MM.1S (cell line): ENCODE measurements around the gene HMCES.

ENCODE experiments used
- DNase-seq: peaks from one replicate; pipeline ENCODE4 v3.0.0-alpha.2; 2015
- H2AFZ ChIP-seq: fragments of 300-600 bp; sonication (generic); 2 replicates; pipeline ENCODE4 v1.6.0; 2016; ENCODE audit warnings: antibody characterized with exemption, low read length
- H3F3A ChIP-seq: fragments of 300-600 bp; sonication (generic); 2 replicates; pipeline ENCODE4 v1.6.1; 2016; ENCODE audit warnings: mild to moderate bottlenecking, antibody characterized with exemption, low read length, moderate library complexity, mixed read lengths; ENCODE audit not compliant: insufficient read depth
- H3K27ac ChIP-seq: fragments of 300-600 bp; sonication (generic); 2 replicates; pipeline ENCODE4 v1.5.1; 2016; ENCODE audit warnings: mild to moderate bottlenecking, low read length
- H3K27me3 ChIP-seq: fragments of 300-600 bp; sonication (generic); replicated peaks from 2 replicates; pipeline ENCODE4 v1.6.0; 2016; ENCODE audit warnings: low read length; ENCODE audit not compliant: insufficient read depth
- H3K36me3 ChIP-seq: fragments of 300-600 bp; sonication (generic); replicated peaks from 2 replicates; pipeline ENCODE4 v1.6.1; 2016; ENCODE audit warnings: mild to moderate bottlenecking, low read length, mixed read lengths; ENCODE audit not compliant: insufficient read depth
- H3K4me1 ChIP-seq: fragments of 300-600 bp; sonication (generic); 2 replicates; pipeline ENCODE4 v1.6.1; 2016; ENCODE audit warnings: low read length, mixed read lengths
- H3K4me2 ChIP-seq: fragments of 300-600 bp; sonication (generic); 2 replicates; pipeline ENCODE4 v1.6.0; 2016; ENCODE audit warnings: low read depth, low read length
- H3K4me3 ChIP-seq: fragments of 300-600 bp; sonication (generic); 2 replicates; pipeline ENCODE4 v1.5.1; 2016; ENCODE audit warnings: low read length, mixed read lengths
- H3K79me2 ChIP-seq: fragments of 300-600 bp; sonication (generic); 2 replicates; pipeline ENCODE4 v1.6.1; 2016; ENCODE audit warnings: mixed run types, low read length, mixed read lengths
- H3K9ac ChIP-seq: fragments of 300-600 bp; sonication (generic); 2 replicates; pipeline ENCODE4 v1.6.1; 2016; ENCODE audit warnings: low read length, mixed read lengths
- H3K9me2 ChIP-seq: fragments of 300-600 bp; sonication (generic); replicated peaks from 2 replicates; pipeline ENCODE4 v1.6.1; 2016; ENCODE audit warnings: mild to moderate bottlenecking, low read length, mixed read lengths; ENCODE audit not compliant: insufficient read depth
- H3K9me3 ChIP-seq: fragments of 300-600 bp; sonication (generic); replicated peaks from 2 replicates; pipeline ENCODE4 v1.6.1; 2016; ENCODE audit warnings: mild to moderate bottlenecking, low read length, mixed read lengths; ENCODE audit not compliant: insufficient read depth
- H4K20me1 ChIP-seq: fragments of 300-600 bp; sonication (generic); 2 replicates; pipeline ENCODE4 v1.6.1; 2016; ENCODE audit warnings: mild to moderate bottlenecking, low read length, moderate library complexity, mixed read lengths; ENCODE audit not compliant: insufficient read depth
- EZH2 ChIP-seq: fragments of 300-600 bp; sonication (generic); optimal IDR thresholded peaks from 2 replicates; pipeline ENCODE3; 2017; ENCODE audit warnings: low read depth, mild to moderate bottlenecking, antibody characterized with exemption, low read length, mixed read lengths
- EZH2phosphoT487 ChIP-seq: fragments of 300-600 bp; sonication (generic); IDR thresholded peaks from 2 replicates; pipeline ENCODE4 v1.6.1; 2018; ENCODE audit warnings: antibody characterized with exemption, low read length
- TF ChIP-seq, protein P1 (sequence below): fragments of 300-600 bp; sonication (generic); IDR thresholded peaks from 2 replicates; pipeline ENCODE4 v1.5.1; 2016; ENCODE audit warnings: antibody characterized with exemption, low read length, mixed read lengths

HMCES gene

DNA sequence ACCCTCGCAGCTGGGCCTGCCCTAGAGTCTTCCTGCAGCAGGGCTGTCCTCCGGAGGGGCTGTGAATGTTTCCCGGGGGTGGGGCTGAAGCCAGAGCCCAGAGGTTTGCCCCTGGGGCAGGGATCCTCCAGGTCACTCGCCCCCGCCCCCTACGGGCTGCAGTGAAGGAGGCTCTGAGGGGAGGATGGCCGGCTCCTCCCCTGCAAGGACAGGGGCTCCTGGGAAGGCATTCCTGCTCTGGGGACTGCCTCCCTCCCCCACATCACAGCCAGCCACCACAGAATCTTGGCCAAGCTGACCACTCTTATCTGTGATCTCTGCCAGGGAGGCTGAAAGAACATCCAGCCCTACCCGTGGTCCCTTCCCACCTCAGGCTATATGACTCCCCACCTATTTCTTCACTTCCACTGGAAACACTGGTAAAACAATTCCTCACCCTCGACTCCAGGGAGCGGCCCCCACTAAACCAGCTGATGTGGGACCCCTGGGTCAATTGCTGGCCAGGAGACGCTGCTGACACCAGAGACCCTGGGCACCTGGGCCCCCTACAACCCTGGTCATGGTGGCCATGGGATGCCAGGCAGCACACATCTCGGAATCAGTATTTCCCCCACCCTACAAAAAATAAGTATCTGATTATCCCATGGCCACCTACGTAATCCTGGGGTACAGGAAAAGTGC, 66.0 kb downstream of the HMCES start:
- no peaks in the 10 kb centered on the region for H3K9me2 ChIP-seq
- peak overlapping the region; percentile 35; the same call in 1 of the 2 replicates for H3K9ac ChIP-seq
- no peaks in the 10 kb centered on the region for H4K20me1 ChIP-seq
- no peaks in the 10 kb centered on the region for H3K9me3 ChIP-seq
- peak overlapping the region; percentile 56 for H3K4me3 ChIP-seq
- H3K27ac ChIP-seq = no peak overlapping the region
- 0 out of 2 replicates have a peak, but pooled peaks cover 6% of the 10 kb centered on the region for H3K27me3 ChIP-seq
- H3K79me2 ChIP-seq = no peaks in the 10 kb centered on the region
- no peaks in the 10 kb centered on the region for H3F3A ChIP-seq
- H3K4me2 ChIP-seq = peak overlapping the region; percentile 94
- no peaks in the 10 kb centered on the region for H3K4me1 ChIP-seq
- DNase-seq = no peak
- no peaks in the 10 kb centered on the region for H3K36me3 ChIP-seq
- TF ChIP-seq EZH2 = no peak
- no peak for TF ChIP-seq EZH2phosphoT487
- TF ChIP-seq, protein P1, sequence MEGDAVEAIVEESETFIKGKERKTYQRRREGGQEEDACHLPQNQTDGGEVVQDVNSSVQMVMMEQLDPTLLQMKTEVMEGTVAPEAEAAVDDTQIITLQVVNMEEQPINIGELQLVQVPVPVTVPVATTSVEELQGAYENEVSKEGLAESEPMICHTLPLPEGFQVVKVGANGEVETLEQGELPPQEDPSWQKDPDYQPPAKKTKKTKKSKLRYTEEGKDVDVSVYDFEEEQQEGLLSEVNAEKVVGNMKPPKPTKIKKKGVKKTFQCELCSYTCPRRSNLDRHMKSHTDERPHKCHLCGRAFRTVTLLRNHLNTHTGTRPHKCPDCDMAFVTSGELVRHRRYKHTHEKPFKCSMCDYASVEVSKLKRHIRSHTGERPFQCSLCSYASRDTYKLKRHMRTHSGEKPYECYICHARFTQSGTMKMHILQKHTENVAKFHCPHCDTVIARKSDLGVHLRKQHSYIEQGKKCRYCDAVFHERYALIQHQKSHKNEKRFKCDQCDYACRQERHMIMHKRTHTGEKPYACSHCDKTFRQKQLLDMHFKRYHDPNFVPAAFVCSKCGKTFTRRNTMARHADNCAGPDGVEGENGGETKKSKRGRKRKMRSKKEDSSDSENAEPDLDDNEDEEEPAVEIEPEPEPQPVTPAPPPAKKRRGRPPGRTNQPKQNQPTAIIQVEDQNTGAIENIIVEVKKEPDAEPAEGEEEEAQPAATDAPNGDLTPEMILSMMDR = no peak
- peak overlapping the region; percentile 69; the same call in 1 of the 2 replicates for H2AFZ ChIP-seq

DNA sequence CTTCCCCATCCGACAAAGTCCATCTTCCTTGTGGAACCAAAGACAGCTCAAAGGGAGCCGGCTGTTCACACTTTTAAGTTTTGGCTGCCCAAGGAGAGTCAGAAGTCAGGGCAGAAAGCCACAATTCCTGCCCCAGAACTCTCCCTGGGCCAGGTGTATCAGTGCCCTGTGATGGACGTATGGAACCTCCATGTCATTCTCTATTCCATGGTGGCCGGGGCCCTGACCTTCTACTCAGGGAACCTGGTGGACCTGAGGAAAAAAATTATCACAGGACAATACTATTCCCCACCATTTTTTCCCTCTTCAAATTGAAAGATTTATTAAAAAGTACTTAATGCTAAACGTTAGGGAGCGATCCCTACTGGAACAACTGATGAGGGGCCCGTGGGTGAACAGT, 66.6 kb downstream of the HMCES start:
- Histone ChIP-seq H3K79me2 (no peaks in the 10 kb centered on the region), H3K4me2 (no peak overlapping the region), H3K9ac (no peak overlapping the region), H3K4me3 (no peak overlapping the region), H2AFZ (no peak overlapping the region), H3K9me2 (no peaks in the 10 kb centered on the region), H3F3A (no peaks in the 10 kb centered on the region), H3K36me3 (no peaks in the 10 kb centered on the region), H3K27ac (no peak overlapping the region), H4K20me1 (no peaks in the 10 kb centered on the region), H3K4me1 (no peaks in the 10 kb centered on the region), H3K27me3 (0 out of 2 replicates have a peak, but pooled peaks cover 6% of the 10 kb centered on the region), H3K9me3 (no peaks in the 10 kb centered on the region)
- TF ChIP-seq, protein P1 = no peak
- TF ChIP-seq EZH2 (no peak), EZH2phosphoT487 (no peak)
- DNase-seq = no peak

DNA sequence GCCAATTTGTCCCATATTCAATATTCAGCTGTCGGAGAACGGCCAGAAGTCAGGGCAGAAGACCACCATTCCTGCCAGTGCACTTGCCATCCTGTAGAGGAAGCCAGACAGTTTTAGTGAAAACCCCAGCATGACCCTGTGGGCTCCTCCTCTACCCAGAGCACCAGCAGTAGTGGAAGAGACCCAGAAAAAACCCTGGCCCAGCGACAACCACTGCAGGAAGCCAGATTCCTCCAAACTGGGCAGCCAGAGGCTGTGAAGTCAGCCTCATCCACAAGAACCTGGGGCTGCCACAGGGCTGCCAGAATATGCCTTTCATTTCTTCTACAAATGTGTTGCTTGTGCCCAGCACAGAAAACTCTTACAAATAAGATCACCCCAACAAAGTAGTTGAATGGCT, 67.3 kb downstream of the HMCES start:
- Histone ChIP-seq H3F3A (no peaks in the 10 kb centered on the region), H3K27me3 (0 out of 2 replicates have a peak, but pooled peaks cover 6% of the 10 kb centered on the region), H3K9ac (no peak overlapping the region), H3K4me3 (no peak overlapping the region), H4K20me1 (no peaks in the 10 kb centered on the region), H3K4me1 (no peaks in the 10 kb centered on the region), H2AFZ (no peak overlapping the region), H3K9me2 (no peaks in the 10 kb centered on the region), H3K36me3 (no peaks in the 10 kb centered on the region), H3K9me3 (no peaks in the 10 kb centered on the region), H3K27ac (no peak overlapping the region), H3K4me2 (no peak overlapping the region), H3K79me2 (no peaks in the 10 kb centered on the region)
- DNase-seq = no peak
- no peak for TF ChIP-seq EZH2phosphoT487
- TF ChIP-seq, protein P1 = no peak
- no peak for TF ChIP-seq EZH2
